Ovary (tissue), 9 donors: ENCODE measurements around the gene RIOK2. TPM values are rescaled to one million over a fixed set of nuclear protein-coding genes. Genes with fewer than 3 reads are reported as not detected.

Experiments used
- DNase-seq, 5 donors: peaks; one replicate each; pipeline ENCODE4 v3.0.0-alpha.2; 2019 to 2020
- H3K27ac ChIP-seq, 2 donors: fragments of 200-600 bp; one replicate each; pipeline versions ENCODE4 v1.5.1 to v1.8.0; 2019 to 2022
- H3K27me3 ChIP-seq: fragments of 200-600 bp; one replicate; pipeline ENCODE4 v1.8.0; 2022
- H3K36me3 ChIP-seq: fragments of 200-600 bp; sonication (generic); one replicate; pipeline ENCODE4 v1.5.1; 2019
- H3K4me1 ChIP-seq: one replicate; pipeline ENCODE4 v1.8.1; 2013; ENCODE audit warnings: mild to moderate bottlenecking, moderate library complexity; ENCODE audit not compliant: insufficient read depth
- H3K4me3 ChIP-seq: fragments of 200-600 bp; sonication (generic); one replicate; pipeline ENCODE4 v1.5.1; 2017
- H3K9me3 ChIP-seq, 2 donors: fragments of 200-600 bp in 1 of 2; sonication (generic) in 1 of 2; one replicate each; pipeline versions ENCODE4 v1.5.1 to v1.8.1; 2013 to 2019; ENCODE audit warnings: mild to moderate bottlenecking in 1 of 2, moderate library complexity in 1 of 2
- EP300 ChIP-seq: sonication (generic); formaldehyde crosslinking; IDR thresholded peaks from one replicate; pipeline ENCODE4 v1.6.1; 2017; ENCODE audit warnings: antibody characterized with exemption
- POLR2A ChIP-seq: fragments of 450-650 bp; IDR thresholded peaks from one replicate; pipeline ENCODE4 v1.6.1; 2017; ENCODE audit warnings: antibody characterized with exemption, mild to moderate bottlenecking, moderate library complexity
- WGBS, 3 donors: extraction: QIAGEN DNeasy Blood & Tissue Kit in 1 of 3; methylation state at CpG; one replicate each; pipeline versions ENCODE4 v1.1.5 to v1.1.7; 2013 to 2017; 5-methylcytosine and 5-hydroxymethylcytosine counted together
- intact Hi-C, 4 donors: fragments of 100-400 bp; cut with DNase I; formaldehyde crosslinking; loops; one replicate each; pipeline versions ENCODE4 v1.11.0 to v1.15.1; 2022 to 2023
- polyA plus RNA-seq, 2 donors: library from polyadenylated mRNA; stranded (reverse); fragments of 200-250 nt in 1 of 2; fragments of 350-450 nt in 1 of 2; fragmentation: Illumina TruSeq in 1 of 2; extraction: RNeasy Lipid Tissue Mini Kit (QIAGEN cat#74804) in 1 of 2; gene quantifications; one replicate each; pipeline ENCODE4 v1.2.3, GENCODE V29; 2013 to 2014
- total RNA-seq, 7 donors: library from RNA; depleted of rRNA in 2 of 7; stranded (reverse); fragments of >200 nt in 2 of 7; fragmentation: NEBNext Ultra II Directional in 3 of 7; extraction: Animal tissue kit (Norgen Biotek cat#: 25700) in 3 of 7; gene quantifications; one replicate each; pipeline versions ENCODE4 v1.1.0 to v1.2.4, GENCODE V29; 2016 to 2023
- TF ChIP-seq, protein P1 (sequence below), 3 donors: fragments of 450-650 bp in 2 of 3; fragments of 200-600 bp in 1 of 3; IDR thresholded peaks; one replicate each; pipeline versions ENCODE4 v1.5.1 to v1.8.0; 2016 to 2022; ENCODE audit warnings: antibody characterized with exemption in 3 of 3, mild to moderate bottlenecking in 1 of 3
- donor health status: DM: no; HTN: no; CAD: no; lungs with moderate emphysema.
- donor health status: DM: no; HTN: no; CAD: no.
- donor health status: Bipolar disorder and iron deficiency.
- donor health status: DM: yes; HTN: yes; CAD: no.
- donor health status: DM: no; HTN: no; CAD: no.
- donor health status: DM: yes; HTN: yes; CAD: no.

The RIOK2 gene
- total and polyA plus RNA-seq, 9 donors: 10.9 to 32.1 (median 19.3) TPM

DNA sequence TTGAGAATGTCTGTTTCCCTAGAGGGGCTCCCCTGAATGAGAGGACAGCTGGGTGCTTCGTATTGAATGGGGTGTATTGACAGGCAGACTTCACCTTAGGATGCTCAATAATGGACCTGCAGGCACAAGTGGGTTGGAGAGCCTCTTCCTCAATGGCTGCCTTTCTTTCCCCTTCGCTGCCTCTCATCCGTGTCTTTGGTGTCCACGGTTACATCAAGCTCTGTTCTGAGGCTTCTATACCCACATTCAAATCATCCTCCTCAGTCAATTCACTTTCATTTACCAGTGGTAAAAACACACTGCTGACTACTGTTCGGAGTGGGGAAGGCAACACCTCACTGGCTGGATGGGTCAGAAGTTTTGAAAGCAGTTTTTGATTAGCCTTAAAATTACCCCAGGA lies 61.2 kb downstream of the RIOK2 start:
- Histone ChIP-seq H3K27me3 (no peaks in the 10 kb centered on the region), H3K36me3 (no peaks in the 10 kb centered on the region)
- 89 to 97% (median 91%) methylated on average over 5 of the region's 5 CpGs for WGBS, 3 donors

DNA sequence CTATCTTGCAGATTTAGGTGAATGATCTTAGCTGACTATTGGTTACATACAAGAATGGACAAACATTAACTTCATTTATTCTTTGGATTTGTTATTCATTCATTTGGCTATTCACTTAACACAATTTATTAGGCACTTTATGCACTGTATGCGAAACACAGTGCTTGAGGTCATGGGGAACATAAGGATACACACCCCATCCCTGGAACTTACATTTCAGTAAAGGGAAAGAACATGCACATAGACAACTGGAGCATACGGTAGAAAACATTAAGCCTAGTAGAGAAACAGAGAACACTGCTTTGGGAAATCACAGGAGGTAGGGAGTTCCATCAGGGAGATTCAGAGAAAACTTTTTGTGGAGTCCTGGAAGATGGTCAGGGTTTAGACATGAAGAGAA lies 62.9 kb downstream of the RIOK2 start:
- Histone ChIP-seq H3K9me3 (no peaks in the 10 kb centered on the region), H3K4me3 (no peak overlapping the region), H3K4me1 (no peaks in the 10 kb centered on the region), H3K36me3 (no peaks in the 10 kb centered on the region), H3K27me3 (no peaks in the 10 kb centered on the region), H3K27ac (no peak overlapping the region)
- no peak for DNase-seq
- intact Hi-C loops: no loop called here
- no peak for TF ChIP-seq POLR2A
- TF ChIP-seq, protein P1, sequence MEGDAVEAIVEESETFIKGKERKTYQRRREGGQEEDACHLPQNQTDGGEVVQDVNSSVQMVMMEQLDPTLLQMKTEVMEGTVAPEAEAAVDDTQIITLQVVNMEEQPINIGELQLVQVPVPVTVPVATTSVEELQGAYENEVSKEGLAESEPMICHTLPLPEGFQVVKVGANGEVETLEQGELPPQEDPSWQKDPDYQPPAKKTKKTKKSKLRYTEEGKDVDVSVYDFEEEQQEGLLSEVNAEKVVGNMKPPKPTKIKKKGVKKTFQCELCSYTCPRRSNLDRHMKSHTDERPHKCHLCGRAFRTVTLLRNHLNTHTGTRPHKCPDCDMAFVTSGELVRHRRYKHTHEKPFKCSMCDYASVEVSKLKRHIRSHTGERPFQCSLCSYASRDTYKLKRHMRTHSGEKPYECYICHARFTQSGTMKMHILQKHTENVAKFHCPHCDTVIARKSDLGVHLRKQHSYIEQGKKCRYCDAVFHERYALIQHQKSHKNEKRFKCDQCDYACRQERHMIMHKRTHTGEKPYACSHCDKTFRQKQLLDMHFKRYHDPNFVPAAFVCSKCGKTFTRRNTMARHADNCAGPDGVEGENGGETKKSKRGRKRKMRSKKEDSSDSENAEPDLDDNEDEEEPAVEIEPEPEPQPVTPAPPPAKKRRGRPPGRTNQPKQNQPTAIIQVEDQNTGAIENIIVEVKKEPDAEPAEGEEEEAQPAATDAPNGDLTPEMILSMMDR (IDR thresholded peaks at IDR 0.05): no peak
- 48 to 78% (median 69%) methylated on average over 2 of the region's 2 CpGs for WGBS, 3 donors

More for the DNA sequence above, 61.2 kb downstream of the RIOK2 start:
- Histone ChIP-seq H3K4me3 (no peak overlapping the region), H3K9me3 (no peaks in the 10 kb centered on the region), H3K4me1 (no peaks in the 10 kb centered on the region), H3K27ac (no peak overlapping the region)
- DNase-seq: no peak
- intact Hi-C loops: no loop called here
- no peak for TF ChIP-seq POLR2A
- TF ChIP-seq, protein P1 (IDR thresholded peaks at IDR 0.05): no peak
- no peak for TF ChIP-seq EP300

DNA sequence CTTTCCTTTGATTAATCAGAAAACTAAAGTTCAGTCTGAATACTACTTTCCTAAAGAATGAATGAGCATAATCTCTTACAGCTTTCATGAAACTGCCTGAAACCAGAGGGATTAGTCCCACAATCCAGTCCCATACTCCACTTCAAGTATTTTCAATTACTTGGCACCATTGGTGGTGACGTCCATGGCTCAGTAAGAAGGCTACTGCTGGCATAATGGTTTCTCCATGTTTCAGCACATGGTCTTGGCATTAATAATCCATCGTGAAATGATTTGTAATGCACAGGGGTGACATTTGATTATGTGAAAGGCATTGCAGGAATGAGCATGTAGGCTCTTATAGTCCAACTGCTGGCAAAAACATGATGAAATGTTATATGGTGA lies 64.0 kb downstream of the RIOK2 start:
- TF ChIP-seq, protein P1 (IDR thresholded peaks at IDR 0.05): no peak
- no peak for TF ChIP-seq EP300
- no peak for TF ChIP-seq POLR2A
- H3K4me3 ChIP-seq: no peak overlapping the region
- 90 to 96% (median 90%) methylated on average over 2 of the region's 2 CpGs for WGBS, 3 donors
- intact Hi-C loops: no loop called here
- no peaks in the 10 kb centered on the region for H3K4me1 ChIP-seq
- no peaks in the 10 kb centered on the region for H3K27me3 ChIP-seq
- no peaks in the 10 kb centered on the region for H3K36me3 ChIP-seq
- DNase-seq: no peak
- H3K27ac ChIP-seq: no peak overlapping the region
- H3K9me3 ChIP-seq: no peaks in the 10 kb centered on the region

DNA sequence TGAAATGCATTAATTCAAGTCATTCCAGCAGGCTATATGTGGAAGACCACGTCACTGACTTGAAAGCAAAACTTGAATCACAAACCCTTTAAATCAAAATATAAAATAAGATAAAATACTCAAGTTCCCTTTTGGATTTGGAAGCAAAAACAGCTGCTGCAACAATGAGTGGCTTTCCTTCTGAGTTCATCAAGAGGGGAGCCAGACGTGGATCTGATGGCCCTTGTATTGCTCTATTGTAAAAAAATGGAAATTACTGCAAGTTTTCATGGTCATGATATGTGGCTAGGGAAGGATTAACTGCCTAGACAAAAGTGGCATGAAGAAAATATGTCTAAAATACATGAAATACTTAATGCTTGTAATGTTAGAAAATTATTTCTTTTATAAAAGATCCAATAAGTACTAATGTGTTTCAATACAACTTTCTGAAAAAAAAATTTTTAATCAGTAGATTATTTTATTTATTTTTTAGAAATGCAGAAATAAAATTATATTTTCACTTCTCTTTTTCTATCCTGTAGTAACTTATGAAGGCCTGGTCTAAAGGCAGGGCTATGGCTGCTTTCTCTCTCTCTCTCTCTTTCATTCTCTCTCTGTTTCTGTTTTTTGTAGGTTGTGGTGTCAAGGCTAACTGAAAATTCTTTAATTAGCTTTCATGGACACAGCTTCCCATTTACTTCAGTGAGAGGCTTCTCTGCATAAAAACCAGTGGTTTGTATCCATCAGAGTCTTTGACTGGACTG lies 64.6 kb downstream of the RIOK2 start:
- H3K27me3 ChIP-seq: no peaks in the 10 kb centered on the region
- H3K4me1 ChIP-seq: no peaks in the 10 kb centered on the region
- H3K27ac ChIP-seq: no peak overlapping the region
- intact Hi-C loops: no loop called here
- no peak overlapping the region for H3K4me3 ChIP-seq
- no peak for TF ChIP-seq POLR2A
- H3K9me3 ChIP-seq: no peaks in the 10 kb centered on the region
- 59 to 67% (median 65%) methylated on average over 2 of the region's 2 CpGs for WGBS, 3 donors
- DNase-seq: no peak
- H3K36me3 ChIP-seq: no peaks in the 10 kb centered on the region

DNA sequence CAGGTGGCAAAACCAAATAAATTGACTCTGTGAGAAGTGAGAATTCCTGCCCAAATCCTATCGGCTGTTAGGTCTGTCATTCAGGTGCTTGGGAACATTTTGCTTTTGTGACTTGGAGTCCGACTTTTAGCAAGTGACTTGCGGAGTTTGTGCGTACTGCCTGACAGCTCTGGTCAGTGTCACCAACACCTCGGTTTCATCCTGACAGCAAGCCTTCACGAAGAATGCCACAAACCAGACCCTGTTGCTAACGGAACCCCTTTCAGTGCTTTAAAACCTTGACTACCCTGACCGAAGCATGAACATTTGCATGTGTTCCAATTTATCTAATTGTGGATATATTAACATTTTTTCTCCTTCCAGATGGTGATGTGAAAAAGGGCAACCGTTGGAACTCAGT lies 67.1 kb downstream of the RIOK2 start:
- Histone ChIP-seq H3K4me1 (no peaks in the 10 kb centered on the region), H3K36me3 (no peaks in the 10 kb centered on the region), H3K4me3 (no peak overlapping the region), H3K27ac (no peak overlapping the region), H3K9me3 (no peaks in the 10 kb centered on the region), H3K27me3 (no peaks in the 10 kb centered on the region)
- TF ChIP-seq POLR2A (no peak), EP300 (no peak)
- TF ChIP-seq, protein P1 (IDR thresholded peaks at IDR 0.05): no peak
- no peak for DNase-seq
- intact Hi-C loops: no loop called here
- WGBS, 3 donors: 56 to 66% (median 61%) methylated on average over 9 of the region's 9 CpGs
